ENCODE measurements around the gene DDOST.
"Not testable (repeated sequence)": the region's sequence is repeated elsewhere in the genome, so short reads cannot be mapped to it uniquely, and the experiment has no call there.

Gene DDOST

DNA sequence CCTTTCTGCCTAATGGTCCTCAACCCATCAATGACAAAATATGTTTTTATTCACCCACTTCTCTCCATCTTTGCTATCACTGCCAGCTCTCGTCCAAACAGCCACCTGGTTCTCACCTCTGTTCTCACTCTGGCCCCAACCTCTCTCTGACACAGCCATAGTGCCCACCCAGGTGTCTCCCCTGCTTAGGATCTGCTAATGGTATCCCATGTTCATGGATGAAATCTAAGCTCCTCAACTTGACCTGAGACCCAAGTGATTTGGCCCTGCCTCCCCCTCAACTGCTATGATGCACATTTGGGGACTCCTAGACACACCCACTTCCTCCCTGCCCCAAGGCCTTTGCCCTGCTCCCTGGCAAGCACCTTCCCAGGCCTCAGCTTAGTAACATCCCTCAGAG is 30.7 kb upstream of the DDOST start:
- no peak for DNase-seq (ENCODE audit: low read depth)

DNA sequence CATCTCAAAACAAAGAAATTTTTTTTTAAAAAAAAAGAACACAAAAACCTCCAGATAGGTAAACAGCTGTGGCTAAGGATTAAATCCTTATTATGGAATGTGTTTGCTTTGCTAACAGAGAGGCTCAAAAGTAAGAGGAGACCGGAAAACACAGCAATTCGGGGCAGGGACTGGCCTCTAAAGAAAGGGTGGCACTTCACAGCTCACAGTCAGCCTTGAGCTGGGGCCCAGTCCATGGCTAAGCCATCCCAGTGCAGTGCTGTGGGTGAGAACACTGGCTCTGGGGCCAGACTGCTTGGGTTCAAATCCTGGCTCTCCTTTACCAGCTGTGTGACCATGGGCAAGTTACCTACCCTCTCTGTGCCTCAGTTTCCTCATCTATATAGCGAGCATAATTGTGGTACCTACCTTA is 28.5 kb upstream of the DDOST start:
- DNase-seq (ENCODE audit: low read depth), result no peak

DNA sequence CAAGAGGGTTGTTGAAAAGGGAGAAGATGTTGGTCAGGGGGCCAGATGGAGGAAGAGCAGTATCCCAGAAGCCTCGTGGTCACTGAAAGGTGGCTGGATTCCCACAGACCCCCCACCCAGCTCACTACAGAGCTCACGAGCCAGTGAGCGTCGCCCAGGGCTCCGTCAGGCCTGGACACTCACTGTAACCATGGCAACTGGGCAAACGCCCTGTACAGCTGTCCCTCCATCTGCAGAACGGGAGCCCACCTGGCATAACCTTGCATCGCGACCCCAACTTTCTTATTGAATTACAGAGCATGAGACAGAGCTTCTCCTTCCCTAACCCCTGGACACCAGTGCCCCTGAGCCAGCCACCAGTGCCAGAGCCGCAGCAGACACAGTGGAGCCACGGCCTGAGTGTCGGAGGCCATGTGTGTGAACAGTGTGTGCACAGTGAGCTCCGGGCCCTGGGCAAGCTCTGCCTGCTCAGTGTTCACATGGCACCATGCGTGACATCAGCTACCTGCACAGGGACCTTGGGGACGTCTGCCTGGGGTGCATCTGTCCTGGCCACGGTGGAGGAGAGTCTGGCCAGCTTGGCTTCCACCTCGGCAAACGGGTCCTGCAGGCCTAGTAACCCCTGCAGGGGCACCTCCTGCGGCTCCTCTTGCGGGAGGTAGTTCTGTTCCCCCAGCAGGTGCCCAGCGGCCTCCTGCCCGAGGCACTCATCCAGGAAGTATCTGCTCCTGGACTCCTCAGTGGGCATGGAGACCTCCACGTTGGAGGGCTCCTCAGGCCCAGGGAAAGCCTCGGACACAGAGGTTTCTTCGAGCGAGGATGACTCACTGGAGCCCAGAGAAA is 25.9 kb upstream of the DDOST start:
- DNase-seq (ENCODE audit: low read depth), result no peak

DNA sequence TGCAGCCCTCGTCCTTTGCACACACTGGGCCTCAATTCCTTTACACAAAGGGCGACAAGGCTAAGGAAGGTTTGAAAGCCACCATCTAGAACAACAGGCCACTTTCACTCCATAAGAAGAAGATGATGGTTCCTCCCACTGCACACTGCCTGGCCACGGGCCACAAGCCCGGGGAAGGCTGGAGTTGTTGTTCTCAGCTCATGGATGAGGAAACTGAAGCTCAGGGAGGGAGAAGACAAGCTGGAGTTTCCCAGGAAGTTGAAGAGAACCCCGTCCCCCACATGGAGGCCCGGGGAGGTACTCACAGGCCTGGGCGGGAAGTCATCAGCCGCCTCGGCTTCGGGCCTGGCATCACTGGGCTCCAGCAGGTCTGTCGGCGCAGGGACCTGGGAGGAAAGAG is 24.6 kb upstream of the DDOST start:
- DNase-seq (ENCODE audit: low read depth), result no peak

DNA sequence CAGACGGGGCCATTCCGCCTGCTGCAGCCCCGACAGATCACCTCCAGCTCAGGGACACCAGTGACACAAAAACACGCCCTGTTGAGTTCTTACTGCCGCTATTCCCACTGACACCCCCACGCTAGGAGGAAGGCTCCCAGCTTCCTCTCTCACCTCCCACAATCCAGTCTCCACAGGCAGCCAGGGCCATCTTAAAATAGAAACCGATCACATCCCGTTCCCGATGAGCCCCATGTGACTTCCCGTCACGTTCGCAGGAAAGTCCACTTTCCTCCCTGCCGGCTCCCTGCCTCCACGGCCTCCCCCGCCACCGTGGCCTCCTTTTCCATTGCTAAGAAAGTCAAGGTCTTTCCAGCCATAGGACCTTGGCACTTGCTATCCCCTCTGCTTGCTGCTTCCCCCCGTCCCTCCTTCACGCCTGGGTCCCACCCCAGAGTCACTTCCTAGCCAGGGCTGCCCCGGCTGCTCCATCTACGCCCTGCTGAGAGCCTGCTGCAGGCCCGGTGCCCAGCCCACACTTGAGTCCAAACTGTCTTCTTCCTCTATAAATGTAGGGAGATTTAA is 24.0 kb upstream of the DDOST start:
- no peak for DNase-seq (ENCODE audit: low read depth)

DNA sequence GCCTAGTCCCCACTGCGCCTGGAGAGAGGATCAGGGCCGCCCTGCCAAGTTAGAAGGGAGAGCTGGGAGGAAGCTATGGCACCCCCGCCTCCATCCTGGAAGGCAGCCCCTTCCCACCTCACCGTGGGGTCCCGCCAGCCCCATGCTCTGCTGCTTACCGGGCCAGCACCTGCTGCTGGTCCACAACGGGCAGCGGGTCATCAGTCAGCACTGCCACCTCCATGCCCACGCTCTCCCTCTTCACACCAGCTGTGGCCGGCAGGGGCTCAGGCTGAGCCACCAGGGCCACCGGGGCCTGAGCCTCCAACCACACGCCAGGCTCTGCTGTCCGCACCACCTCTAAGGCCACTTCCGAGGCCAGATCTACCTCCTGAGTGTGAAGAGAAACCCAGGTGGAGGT is 23.5 kb upstream of the DDOST start:
- DNase-seq (ENCODE audit: low read depth), result no peak

DNA sequence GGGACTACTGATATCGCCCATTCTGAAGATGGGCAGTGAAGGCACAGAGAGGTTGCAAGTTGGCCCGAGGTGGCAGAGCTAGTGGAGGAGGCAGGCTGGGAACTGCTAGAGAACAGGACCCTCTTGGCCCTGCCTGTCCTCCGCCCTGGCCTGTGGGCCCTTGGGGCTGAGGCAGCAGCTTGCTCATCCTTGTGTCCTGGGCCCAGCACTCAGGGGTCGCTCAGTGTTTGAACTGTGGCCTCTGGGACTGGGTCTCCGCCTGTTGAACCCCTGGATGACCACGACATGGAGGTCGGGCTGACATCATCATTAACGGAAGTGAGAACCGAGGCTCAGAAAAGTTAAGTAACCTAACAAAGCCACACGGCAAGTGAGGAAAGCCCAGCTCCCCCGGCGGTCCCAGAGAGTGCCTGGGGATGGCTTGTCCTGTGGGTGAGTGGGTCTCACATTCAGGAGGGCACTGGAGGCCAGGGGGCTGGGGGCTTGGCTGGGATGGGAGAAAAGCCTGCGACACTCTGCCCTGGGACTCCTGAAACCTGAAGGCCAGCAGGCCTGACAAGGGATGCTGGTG is 23.0 kb upstream of the DDOST start:
- DNase-seq (ENCODE audit: low read depth), result no peak

DNA sequence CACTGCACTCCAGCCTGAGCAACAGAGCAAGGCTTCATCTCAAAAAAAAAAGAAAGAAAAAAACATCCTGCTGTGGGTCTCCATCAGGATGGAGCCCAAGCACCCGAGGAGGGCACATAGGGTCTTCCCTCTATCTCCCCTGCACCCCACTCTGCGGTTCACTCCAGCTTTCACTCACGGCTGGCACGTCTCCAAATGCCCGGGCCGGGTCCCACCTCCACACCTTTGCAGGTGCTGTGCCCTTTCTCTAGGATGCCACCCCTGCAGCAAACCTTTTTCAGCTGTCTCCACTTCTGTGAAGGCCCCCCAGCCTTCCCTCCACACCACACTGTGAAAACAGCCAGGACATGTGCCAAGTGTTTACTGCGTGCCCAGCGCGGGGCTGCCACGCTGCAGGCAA is 22.4 kb upstream of the DDOST start:
- no peak for DNase-seq (ENCODE audit: low read depth)

DNA sequence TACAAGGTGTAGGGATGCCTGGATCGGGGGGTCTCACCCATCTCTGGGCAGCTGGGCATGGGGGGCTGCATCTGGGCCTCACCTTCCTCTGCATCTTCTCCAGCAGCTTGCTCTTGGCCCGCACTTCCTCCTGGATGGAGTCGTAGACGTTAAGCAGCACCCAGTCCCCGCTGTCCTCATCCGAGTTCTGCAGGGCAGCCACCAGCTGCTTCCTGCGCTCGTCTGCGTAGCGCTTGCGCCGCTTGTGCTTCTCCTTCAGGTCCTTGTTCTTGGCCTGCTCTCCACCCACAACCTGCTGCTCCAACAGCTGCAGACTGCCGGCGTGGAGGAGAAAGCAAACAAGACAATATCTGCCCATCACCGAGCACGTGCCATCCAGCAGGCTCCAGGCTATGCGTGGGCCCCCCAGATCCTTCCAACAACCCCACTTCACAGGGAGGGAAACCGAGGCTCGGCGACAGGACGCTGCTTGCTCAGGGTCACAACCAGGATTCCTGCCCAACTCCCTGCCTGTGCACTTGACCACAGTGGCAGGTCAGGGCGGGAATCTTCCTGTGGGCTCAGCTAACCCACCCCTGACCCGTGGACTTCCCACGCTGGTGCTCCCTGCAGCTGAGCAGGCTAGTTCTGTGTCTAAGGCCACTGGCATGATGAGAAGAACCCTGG is 21.5 kb upstream of the DDOST start:
- DNase-seq (ENCODE audit: low read depth), result no peak

DNA sequence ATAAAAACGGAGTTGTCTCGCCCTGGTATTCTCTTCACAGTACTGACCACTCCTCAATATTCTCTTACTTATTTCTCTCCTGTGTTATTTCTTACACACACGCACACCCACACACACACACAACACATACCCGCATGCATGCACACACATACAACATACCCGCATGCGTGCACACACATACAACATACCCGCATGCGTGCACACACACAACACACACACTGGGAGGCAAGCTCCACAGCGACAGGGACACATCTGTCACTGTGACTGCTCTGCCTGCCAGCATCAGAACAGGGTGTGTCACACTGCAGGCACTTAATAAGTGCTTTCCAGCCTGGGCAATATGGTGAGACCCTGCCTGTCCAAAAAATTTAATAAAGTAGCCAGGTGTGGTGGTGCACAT is 20.8 kb upstream of the DDOST start:
- DNase-seq (ENCODE audit: low read depth), result no peak

DNA sequence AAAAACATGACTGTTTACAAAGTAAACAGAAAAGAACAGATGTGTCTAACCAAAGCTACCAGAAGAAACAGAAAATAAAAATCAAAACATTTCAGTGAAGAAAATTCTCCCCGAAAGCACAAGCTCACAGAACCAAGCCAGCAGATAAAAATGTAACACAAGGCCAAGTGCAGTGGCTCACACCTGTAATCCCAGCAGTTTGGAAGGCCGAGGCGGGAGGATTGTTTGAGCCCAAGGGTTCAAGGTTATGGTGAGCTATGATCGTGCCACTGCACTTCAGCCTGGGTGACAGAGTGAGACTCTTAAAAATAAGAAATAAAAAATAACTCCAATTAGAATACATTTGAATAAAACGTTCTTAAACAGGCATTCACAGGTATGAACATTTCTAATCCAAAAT is 19.1 kb upstream of the DDOST start:
- DNase-seq (ENCODE audit: low read depth), result no peak

DNA sequence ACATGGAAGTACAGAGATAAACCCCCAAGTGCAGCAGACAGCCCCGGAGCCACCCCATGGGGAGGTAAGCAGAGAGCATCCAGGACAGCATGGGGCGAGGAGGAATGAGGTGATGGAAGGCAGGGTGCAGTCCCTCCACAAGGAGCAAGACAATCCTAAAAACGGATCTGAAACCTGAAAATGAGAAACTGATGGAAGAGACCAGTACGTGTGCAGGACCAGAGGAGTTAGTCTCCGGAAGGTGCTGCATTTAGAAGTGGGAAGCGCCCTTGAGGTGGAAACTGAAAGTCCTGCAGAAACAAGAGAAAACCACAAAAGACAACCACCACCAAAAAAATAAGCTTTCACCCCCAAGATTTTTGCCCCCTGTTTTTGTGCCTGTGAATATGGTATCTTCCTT is 17.4 kb upstream of the DDOST start:
- DNase-seq (ENCODE audit: low read depth), result no peak

DNA sequence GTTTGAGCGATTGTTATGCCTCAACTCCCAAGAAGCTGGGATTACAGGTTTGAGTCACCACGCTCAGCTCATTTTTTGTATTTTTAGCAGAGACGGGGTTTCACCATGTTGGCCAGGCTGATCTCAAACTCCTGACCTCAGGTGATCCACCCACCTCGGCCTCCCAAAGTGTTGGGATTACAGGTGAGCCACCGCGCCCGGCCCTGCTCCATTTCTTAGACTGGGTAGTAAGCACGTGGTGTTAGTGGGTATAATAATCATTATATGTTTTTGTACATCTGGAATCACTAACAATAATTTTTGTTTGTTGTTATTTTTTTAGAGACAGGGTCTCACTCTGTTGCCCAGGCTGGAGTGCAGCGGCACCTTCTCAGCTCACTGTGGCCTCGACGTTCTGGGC is 12.5 kb upstream of the DDOST start:
- DNase-seq (ENCODE audit: low read depth), result not testable (repeated sequence)

DNA sequence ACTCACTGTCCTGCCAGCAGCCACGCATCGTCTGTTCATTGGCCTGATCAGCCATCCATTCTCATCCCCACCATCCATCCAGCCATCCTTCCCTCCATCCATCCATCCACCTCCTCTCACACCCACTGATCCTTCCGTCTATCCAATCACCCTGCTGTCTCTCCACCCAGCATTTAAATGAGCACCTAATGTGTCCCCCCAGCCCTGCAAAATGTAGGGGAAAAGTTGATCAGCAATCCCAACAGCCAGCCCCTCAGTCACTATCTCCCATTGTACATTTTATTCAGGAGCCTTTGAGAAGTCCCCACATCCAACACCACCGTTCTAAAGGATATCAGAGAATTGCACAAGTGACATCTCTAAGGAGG is 11.1 kb upstream of the DDOST start:
- no peak for DNase-seq (ENCODE audit: low read depth)

DNA sequence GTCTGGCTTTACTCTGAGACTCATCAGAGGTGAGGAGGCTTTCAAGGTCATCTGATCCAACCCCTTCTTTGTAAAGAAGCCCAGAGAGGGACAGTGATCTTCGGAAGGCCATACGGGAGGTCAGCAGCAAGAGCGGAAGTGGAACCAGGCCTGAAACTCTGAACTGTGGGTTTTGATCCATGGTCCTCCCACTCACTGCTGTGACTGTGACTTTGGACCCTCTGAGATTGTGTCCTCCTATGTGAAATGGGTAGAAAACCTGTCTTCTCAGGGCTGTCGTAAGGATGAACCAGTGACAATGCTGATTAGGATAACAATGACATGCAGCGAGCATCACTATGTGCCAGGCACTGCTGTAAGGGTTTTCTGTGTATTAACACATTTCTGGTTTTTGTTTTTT is 9.8 kb upstream of the DDOST start:
- DNase-seq (ENCODE audit: low read depth), result no peak

DNA sequence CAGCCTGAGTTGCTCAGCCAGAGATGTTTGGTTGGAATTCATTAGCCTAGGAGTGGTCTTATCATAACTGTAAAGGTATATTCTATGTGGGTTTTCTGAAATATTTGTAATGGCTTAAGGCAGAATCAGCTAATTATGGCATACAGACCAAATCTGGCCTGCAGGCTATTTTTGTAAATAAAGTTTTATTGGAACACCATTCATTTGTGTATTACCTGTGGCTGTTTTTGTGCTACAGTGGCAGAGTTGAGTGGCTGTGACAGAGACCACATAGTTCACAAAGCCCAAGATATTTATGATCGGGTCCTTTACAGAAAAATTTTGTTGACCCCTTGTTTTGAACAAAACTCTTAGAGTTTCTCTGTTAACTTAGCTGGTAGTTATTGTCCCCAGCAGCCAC is 7.4 kb upstream of the DDOST start:
- no peak for DNase-seq (ENCODE audit: low read depth)

DNA sequence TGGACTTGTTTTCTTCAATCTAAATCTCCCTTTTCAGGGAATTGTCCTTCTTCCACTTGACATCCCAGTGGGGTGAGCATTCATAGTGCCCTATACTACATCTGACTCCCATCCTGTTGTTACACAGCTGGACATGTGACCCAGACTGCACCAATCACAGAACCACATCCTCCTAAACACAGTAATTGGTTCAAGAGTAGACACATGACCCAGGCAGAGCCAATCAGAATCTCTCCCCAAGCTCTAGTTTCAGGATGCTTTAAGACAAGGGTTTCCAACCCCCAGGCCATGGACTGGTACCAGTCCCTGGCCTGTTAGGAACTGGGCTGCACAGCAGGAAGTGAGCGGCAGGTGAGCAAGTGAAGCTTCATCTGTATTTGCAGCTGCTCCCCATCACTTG is 5.6 kb upstream of the DDOST start:
- peak; percentile 25 for DNase-seq (ENCODE audit: low read depth)

DNA sequence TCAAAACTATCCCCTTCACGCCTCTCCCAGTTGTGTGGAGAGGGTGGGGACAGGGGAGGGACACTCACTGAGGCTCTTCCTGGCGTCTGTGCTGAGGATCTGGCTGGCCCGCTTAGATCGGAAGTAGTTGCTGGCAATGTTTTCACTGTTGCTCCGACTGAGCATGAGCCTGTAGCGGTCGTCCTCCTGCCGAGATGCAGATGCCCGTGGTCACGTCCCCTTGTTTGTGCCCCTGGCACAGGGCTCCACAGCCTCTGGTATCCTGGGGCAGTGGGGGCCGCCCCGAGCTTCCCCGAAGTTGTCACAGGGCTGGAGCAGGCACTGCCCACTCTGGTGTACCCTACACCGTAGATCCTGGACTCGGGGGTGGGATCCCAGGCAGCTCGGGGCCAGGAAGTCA is 5.0 kb upstream of the DDOST start:
- DNase-seq (ENCODE audit: low read depth), result no peak

DNA sequence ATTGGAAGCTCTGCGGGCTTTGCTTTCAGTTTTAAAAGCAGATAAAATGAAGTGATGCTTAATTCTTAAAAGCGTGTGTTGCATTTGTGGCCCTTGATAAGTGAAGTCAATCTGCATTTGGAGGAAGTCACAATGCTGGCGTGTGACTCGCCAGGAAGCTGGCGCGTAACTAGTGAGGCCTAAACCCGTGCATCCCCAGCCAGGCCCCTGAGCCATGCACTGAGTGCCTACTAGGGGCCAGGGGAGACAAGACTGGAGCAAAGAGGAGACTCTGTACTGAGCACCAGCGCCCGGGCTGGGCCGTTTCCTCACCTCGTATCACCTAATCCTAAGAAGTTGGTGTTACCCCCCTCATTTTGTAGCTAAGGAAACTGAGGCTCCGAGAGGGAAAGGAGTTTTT is 4.6 kb upstream of the DDOST start:
- DNase-seq (ENCODE audit: low read depth), result no peak

DNA sequence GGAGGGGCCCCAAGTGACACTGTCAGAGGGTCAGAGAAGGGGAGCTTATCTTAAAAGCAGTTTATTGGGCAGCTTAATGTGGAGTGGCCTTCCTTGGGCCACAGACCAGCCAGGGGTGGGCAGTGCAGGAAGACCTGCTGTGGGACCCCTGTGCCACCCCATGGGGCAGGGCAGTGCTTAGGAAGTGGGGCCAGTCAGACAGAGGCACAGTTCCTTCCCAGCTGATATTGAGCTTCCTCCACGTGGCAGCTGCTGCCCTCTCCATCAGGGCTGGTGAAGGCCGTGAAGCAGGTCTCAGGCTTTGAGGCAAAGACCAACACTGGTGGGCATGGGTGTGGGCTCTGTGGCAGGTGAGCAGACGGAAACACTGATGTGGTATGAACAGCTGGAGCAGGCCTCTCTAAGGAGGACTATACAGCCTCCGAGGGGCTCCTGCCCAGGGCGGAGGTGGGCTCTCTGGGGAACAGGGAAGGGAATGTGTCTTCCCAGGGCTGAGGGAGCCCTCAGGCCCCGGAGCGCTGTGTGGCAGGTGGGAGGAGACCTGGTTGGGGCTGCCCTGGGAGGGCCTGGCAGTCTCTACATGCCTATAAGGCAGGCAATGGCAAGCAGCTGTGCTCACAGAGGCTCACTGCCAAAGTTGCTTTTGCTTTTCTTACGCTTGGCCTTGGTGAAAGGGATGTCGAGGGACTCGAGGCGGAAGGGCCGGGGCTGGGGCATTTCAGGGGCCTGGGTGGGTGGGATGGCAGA is 3.0 kb upstream of the DDOST start:
- no peak for DNase-seq (ENCODE audit: low read depth)

DNA sequence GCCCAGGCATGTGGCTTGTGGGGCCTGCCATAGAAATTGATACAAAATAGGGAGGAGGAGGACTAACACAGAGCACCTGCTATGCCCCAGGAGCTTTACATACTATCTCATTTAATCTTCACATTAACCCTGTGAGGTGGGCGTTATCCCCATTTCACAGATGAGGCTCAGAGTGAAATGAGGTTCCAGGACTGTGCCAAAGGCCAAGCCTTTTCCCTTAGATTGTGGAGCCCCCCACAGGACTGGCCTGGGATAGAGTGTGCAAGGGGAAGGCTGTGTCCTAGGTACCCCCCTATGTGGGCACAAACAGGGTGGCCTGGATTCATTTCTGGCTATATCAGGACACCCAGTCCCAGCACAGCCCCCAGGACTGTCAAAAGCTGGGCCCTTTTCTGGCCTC is 2.2 kb upstream of the DDOST start:
- DNase-seq (ENCODE audit: low read depth), result no peak

DNA sequence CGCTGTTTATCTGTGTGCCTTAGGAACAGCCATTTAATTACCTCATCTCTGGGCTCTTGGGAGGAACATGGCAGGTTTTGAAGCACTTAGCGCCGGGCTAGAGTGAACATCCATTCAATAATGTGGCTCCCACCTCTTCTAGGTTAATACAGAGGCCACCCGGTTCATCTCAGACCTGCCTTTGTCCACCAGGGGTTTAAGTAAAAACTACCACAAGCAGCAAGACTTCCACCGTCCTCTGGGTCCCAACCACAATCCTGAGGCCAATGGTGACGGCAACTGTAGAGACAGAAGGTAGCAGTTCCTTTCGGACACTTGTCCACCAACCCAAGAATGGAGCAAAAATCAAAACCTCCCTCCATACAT is 924 bp upstream of the DDOST start:
- DNase-seq (ENCODE audit: low read depth), result no peak

DNA sequence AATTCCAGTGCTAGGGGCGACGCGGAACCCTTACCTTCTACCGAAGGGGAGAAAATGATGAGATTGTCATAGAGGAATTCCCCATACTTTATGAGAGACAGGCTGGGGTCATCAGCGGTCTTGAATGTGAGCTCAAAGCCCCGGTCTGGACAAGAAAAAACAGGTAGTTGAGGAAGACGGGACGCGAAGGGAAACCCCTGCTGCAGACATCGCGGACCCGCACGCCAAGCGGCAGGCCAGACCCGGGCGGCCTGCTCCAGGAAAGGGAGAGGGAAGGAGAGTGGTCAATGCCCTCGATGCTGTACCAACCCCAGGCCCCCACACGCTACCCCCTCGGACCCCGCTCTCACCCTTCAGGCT is 342 bp downstream of the DDOST start:
- DNase-seq (ENCODE audit: low read depth), result peak; percentile 15
